GM12878 (cell line): Measurements from ENCODE around the gene OSBPL5. TPM values are rescaled to one million over a fixed set of nuclear protein-coding genes. Genes with fewer than 3 reads are reported as not detected.

Experiments used
- ATAC-seq: fragments of 200-7000 bp; cut with Tn5 transposase; 3 replicates; pipeline ENCODE4 v1.9.1; 2020; ENCODE audit warnings: mild to moderate bottlenecking, moderate library complexity
- BruUV-seq: library from RNA; stranded (reverse); fragments of 400-500 nt; replicated peaks from 2 replicates; lab custom pipeline; 2021; lab: Mats Ljungman, UMichigan
- CTCF ChIA-PET: fragments of 300-600 bp; sonication (Branson Sonifier 250); formaldehyde crosslinking; extraction: SDS; loops from one replicate; lab custom pipeline; 2021; ENCODE audit warnings: inconsistent platforms; lab: Yijun Ruan, JAX
- POLR2A ChIA-PET: fragments of 350-600 bp; formaldehyde crosslinking; extraction: SDS; loops from one replicate; lab custom pipeline; 2021; ENCODE audit warnings: inconsistent platforms; lab: Charles Lee
- RAD21 ChIA-PET: fragments of 300-600 bp; sonication (Branson Sonifier 250); formaldehyde crosslinking; loops from one replicate; lab custom pipeline; 2023; ENCODE audit warnings: antibody characterized with exemption; ENCODE audit not compliant: unreplicated experiment; lab: Charles Lee
- SMC1A ChIA-PET: fragments of 300-600 bp; sonication (Branson Sonifier 250); formaldehyde crosslinking; loops from one replicate; lab custom pipeline; 2023; ENCODE audit not compliant: unreplicated experiment, uncharacterized antibody; lab: Charles Lee
- DNase-seq: peaks from one replicate; pipeline ENCODE4 v3.0.0-alpha.2; 2011; ENCODE audit warnings: low read depth, low spot score
- FAIRE-seq: peaks from 3 replicates; lab custom pipeline; 2011; peaks lifted over from hg19 to GRCh38; lab: Jason Lieb, UNC
- H2AFZ ChIP-seq: 2 replicates; pipeline ENCODE4 v1.6.0; 2011; ENCODE audit warnings: low read depth, low read length, control low read depth; ENCODE audit not compliant: control insufficient read depth
- H3K27ac ChIP-seq: 2 replicates; pipeline ENCODE4 v1.5.1; 2011; ENCODE audit warnings: control low read depth; ENCODE audit not compliant: control insufficient read depth, insufficient read depth
- H3K27me3 ChIP-seq, 2 experiments: replicated peaks in 1 of 2; 2 replicates each; pipeline versions ENCODE4 v1.6.0 to v1.6.1; 2011; ENCODE audit warnings: low read length in 1 of 2; ENCODE audit not compliant: control insufficient read depth in 2 of 2, insufficient read depth in 2 of 2
- H3K36me3 ChIP-seq, 2 experiments: 2 replicates each; pipeline ENCODE4 v1.5.1; 2011; ENCODE audit warnings: low read length in 1 of 2; ENCODE audit not compliant: control insufficient read depth in 2 of 2, insufficient read depth in 2 of 2
- H3K4me1 ChIP-seq: 2 replicates; pipeline ENCODE4 v1.6.1; 2011; ENCODE audit warnings: mild to moderate bottlenecking, low read length, moderate library complexity, mixed read lengths; ENCODE audit not compliant: control insufficient read depth, insufficient read depth
- H3K4me2 ChIP-seq: 2 replicates; pipeline ENCODE4 v1.6.0; 2011; ENCODE audit warnings: control low read depth; ENCODE audit not compliant: control insufficient read depth, insufficient read depth
- H3K4me3 ChIP-seq: fragments of 200-600 bp; sonication (generic); 2 replicates; pipeline ENCODE4 v1.5.1; 2016
- H3K79me2 ChIP-seq: 2 replicates; pipeline ENCODE4 v1.6.0; 2011; ENCODE audit warnings: low read length; ENCODE audit not compliant: control insufficient read depth, insufficient read depth
- H3K9ac ChIP-seq: 2 replicates; pipeline ENCODE4 v1.8.0; 2011; ENCODE audit warnings: low read length, control low read depth, mixed read lengths; ENCODE audit not compliant: control insufficient read depth, insufficient read depth
- H3K9me3 ChIP-seq: replicated peaks from 3 replicates; pipeline ENCODE4 v1.5.1; 2011; ENCODE audit warnings: mild to moderate bottlenecking, low read length; ENCODE audit not compliant: control insufficient read depth, insufficient read depth
- H4K20me1 ChIP-seq: 2 replicates; pipeline ENCODE4 v1.6.0; 2011; ENCODE audit not compliant: control insufficient read depth, insufficient read depth
- EZH2 ChIP-seq: IDR thresholded peaks from 2 replicates; pipeline ENCODE4 v1.6.1; 2012; ENCODE audit warnings: low read depth, mild to moderate bottlenecking, control low read depth, inconsistent platforms, low read length, borderline replicate concordance; ENCODE audit not compliant: control insufficient read depth
- FOXK2 ChIP-seq: fragments of 450-650 bp; IDR thresholded peaks from 2 replicates; pipeline ENCODE4 v1.6.1; 2017; ENCODE audit warnings: mild to moderate bottlenecking, moderate library complexity
- HDAC2 ChIP-seq: fragments of 200-600 bp; sonication (generic); IDR thresholded peaks from 2 replicates; pipeline ENCODE4 v1.6.1; 2017
- HDGF ChIP-seq: fragments of 450-650 bp; IDR thresholded peaks from 2 replicates; pipeline ENCODE4 v1.6.1; 2016; ENCODE audit warnings: antibody characterized with exemption
- NFIC ChIP-seq: IDR thresholded peaks from 2 replicates; pipeline ENCODE4 v1.6.1; 2012; ENCODE audit warnings: low read depth, mild to moderate bottlenecking, inconsistent platforms, low read length, moderate library complexity
- NFYB ChIP-seq: IDR thresholded peaks from 2 replicates; pipeline ENCODE4 v1.6.1; 2011; ENCODE audit warnings: low read depth, mild to moderate bottlenecking, low read length, improper control_type of control experiment, moderate library complexity; ENCODE audit not compliant: insufficient read depth
- RB1 ChIP-seq: fragments of 450-650 bp; formaldehyde crosslinking; IDR thresholded peaks from 2 replicates; pipeline ENCODE4 v1.6.1; 2017; ENCODE audit warnings: mild to moderate bottlenecking, borderline replicate concordance
- RUNX3 ChIP-seq: IDR thresholded peaks from 2 replicates; pipeline ENCODE4 v1.6.1; 2012; ENCODE audit warnings: low read length, inconsistent platforms
- WGBS: methylation state at CpG from one replicate; pipeline ENCODE4 v1.1.6; 2016; ENCODE audit warnings: low lambda C conversion rate; ENCODE audit not compliant: insufficient replicate concordance, insufficient coverage; ENCODE audit errors: missing lambda C conversion rate; 5-methylcytosine and 5-hydroxymethylcytosine counted together
- in situ Hi-C: fragments of 300-500 bp; cut with MboI; formaldehyde crosslinking; loops from 9 replicates; pipeline ENCODE4 v1.14.3; 2018; ENCODE audit warnings: mixed read lengths
- intact Hi-C: fragments of 100-400 bp; cut with micrococcal nuclease; formaldehyde crosslinking; loops from one replicate; pipeline ENCODE4 v1.14.2; 2022; ENCODE audit not compliant: unreplicated experiment
- polyA plus RNA-seq, 11 experiments: library from polyadenylated mRNA; depleted of rRNA in 4 of 11; unstranded in 6 of 11; stranded (reverse) in 5 of 11; fragments of >200 nt; fragmentation: Nextera tagmentation in 4 of 11; fragmentation: Illumina TruSeq in 1 of 11; extraction: Ambion mirVana in 4 of 11; extraction: Trizol in 1 of 11; gene quantifications; 1 replicate in 1 of 11; 2 replicates in 10 of 11; pipeline versions ENCODE4 v1.2.1 to v1.2.3, GENCODE V29; 2011 to 2016; ENCODE audit warnings: inconsistent platforms in 2 of 11, missing spikeins in 2 of 11, low read depth in 1 of 11
- total RNA-seq, 4 experiments: library from RNA; depleted of rRNA in 3 of 4; stranded (reverse); fragments of >200 nt in 3 of 4; fragmentation: Illumina TruSeq in 1 of 4; extraction: Trizol in 1 of 4; gene quantifications; 2 replicates each; pipeline versions ENCODE4 v1.2.1 to v1.2.3, GENCODE V29; 2013 to 2021
- TF ChIP-seq, protein P1 (sequence below): fragments of 450-650 bp; IDR thresholded peaks from 2 replicates; pipeline ENCODE4 v1.6.1; 2017; ENCODE audit warnings: mild to moderate bottlenecking

The OSBPL5 gene
- total and polyA plus RNA-seq, 10 of the 15 experiments (the other 5 are each of a cell fraction or from before 2014, with no cell fraction given), result not detected

GRCh38 chr11:3087821-3088800 lies 77.0 kb downstream of the OSBPL5 start:
- POLR2A ChIA-PET, result no interaction called here
- SMC1A ChIA-PET, result interaction anchor here (1.3 to 6.2 kb wide), 3 partner anchors 37 to 112 kb away, joined by 4 to 52 read pairs (median 47); no protein-coding TSS in a partner anchor
- 50% methylated on average over 24 of the region's 24 CpGs for WGBS
- Histone ChIP-seq H3K36me3 (no peaks in the 10 kb centered on the region), H3K27ac (no peak overlapping the region), H3K4me2 (no peak overlapping the region), H3K9me3 (no peaks in the 10 kb centered on the region), H3K27me3 (no peaks in the 10 kb centered on the region), H2AFZ (no peak overlapping the region), H3K9ac (no peak overlapping the region), H3K4me3 (no peak overlapping the region), H3K4me1 (no peaks in the 10 kb centered on the region), H4K20me1 (no peaks in the 10 kb centered on the region), H3K79me2 (no peaks in the 10 kb centered on the region)
- RAD21 ChIA-PET, result interaction anchor here (3.8 kb wide), 1 partner anchor 50 kb away, joined by 51 read pairs; no protein-coding TSS in a partner anchor
- ATAC-seq, result no peak
- CTCF ChIA-PET, result interaction anchor here (3.7 to 5.8 kb wide), 3 partner anchors 37 to 113 kb away, joined by 41 to 143 read pairs (median 95); no protein-coding TSS in a partner anchor
- TF ChIP-seq, protein P1, sequence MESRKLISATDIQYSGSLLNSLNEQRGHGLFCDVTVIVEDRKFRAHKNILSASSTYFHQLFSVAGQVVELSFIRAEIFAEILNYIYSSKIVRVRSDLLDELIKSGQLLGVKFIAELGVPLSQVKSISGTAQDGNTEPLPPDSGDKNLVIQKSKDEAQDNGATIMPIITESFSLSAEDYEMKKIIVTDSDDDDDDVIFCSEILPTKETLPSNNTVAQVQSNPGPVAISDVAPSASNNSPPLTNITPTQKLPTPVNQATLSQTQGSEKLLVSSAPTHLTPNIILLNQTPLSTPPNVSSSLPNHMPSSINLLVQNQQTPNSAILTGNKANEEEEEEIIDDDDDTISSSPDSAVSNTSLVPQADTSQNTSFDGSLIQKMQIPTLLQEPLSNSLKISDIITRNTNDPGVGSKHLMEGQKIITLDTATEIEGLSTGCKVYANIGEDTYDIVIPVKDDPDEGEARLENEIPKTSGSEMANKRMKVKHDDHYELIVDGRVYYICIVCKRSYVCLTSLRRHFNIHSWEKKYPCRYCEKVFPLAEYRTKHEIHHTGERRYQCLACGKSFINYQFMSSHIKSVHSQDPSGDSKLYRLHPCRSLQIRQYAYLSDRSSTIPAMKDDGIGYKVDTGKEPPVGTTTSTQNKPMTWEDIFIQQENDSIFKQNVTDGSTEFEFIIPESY, result no peak
- TF ChIP-seq FOXK2 (no peak), NFYB (no peak), NFIC (no peak), RUNX3 (no peak), HDAC2 (no peak), EZH2 (no peak), HDGF (no peak), RB1 (no peak)
- BruUV-seq, result no TSS peak
- no peak for DNase-seq
- intact Hi-C loops, result no loop called here
- in situ Hi-C loops, result no loop called here
- FAIRE-seq, result no peak
